Skin epidermis (tissue), 12 donors: ENCODE data around the gene BRI3BP.

Experiments
- H3K27ac ChIP-seq, 21 experiments: fragments of 200-600 bp; sonication (generic) in 11 of 21; one replicate each; pipeline ENCODE4 v1.5.0; 2020; ENCODE audit warnings: mild to moderate bottlenecking in 3 of 21, inconsistent platforms in 2 of 21, moderate library complexity in 2 of 21
- H3K4me3 ChIP-seq, 7 experiments: fragments of 200-600 bp; sonication (generic) in 2 of 7; one replicate each; pipeline ENCODE4 v1.5.0; 2020; ENCODE audit warnings: inconsistent platforms in 2 of 7, mild to moderate bottlenecking in 2 of 7, moderate library complexity in 1 of 7

Gene BRI3BP

GRCh38 chr12:124993626-124994436 lies at the start of gene BRI3BP:
Gene BRI3BP (plus strand): TSS chr12:124993645. CDS start chr12:124993791, 146 bp downstream.
- Histone ChIP-seq H3K4me3 (peak within 1 kb of the TSS; percentile 42 to 73 (median 64)), H3K27ac (peak within 1 kb of the TSS in 15 of 21 experiments; percentile 7 to 70 (median 42))

- no peak overlapping the region for H3K4me3 ChIP-seq
- no peak overlapping the region for H3K27ac ChIP-seq
Observed at GRCh38 chr12:124946447-124946793, 47.0 kb upstream of the BRI3BP start.

GRCh38 chr12:124947013-124947412 lies 46.4 kb upstream of the BRI3BP start:
- Histone ChIP-seq H3K4me3 (no peak overlapping the region), H3K27ac (no peak overlapping the region)

GRCh38 chr12:124947561-124948398 lies 45.7 kb upstream of the BRI3BP start:
- Histone ChIP-seq H3K27ac (no peak overlapping the region), H3K4me3 (no peak overlapping the region)

- Histone ChIP-seq H3K27ac (no peak overlapping the region), H3K4me3 (no peak overlapping the region)
Observed at GRCh38 chr12:124949066-124949465, 44.4 kb upstream of the BRI3BP start.

GRCh38 chr12:124949779-124950728 lies 43.4 kb upstream of the BRI3BP start:
- Histone ChIP-seq H3K27ac (no peak overlapping the region), H3K4me3 (no peak overlapping the region)

GRCh38 chr12:124952295-124952694 lies 41.1 kb upstream of the BRI3BP start:
- H3K4me3 ChIP-seq, result no peak overlapping the region
- H3K27ac ChIP-seq, result no peak overlapping the region

- no peak overlapping the region for H3K4me3 ChIP-seq
- H3K27ac ChIP-seq, result no peak overlapping the region
Observed at GRCh38 chr12:124952801-124953200, 40.6 kb upstream of the BRI3BP start.

GRCh38 chr12:124953689-124954405 lies 39.6 kb upstream of the BRI3BP start:
- Histone ChIP-seq H3K4me3 (no peak overlapping the region), H3K27ac (no peak overlapping the region)

- no peak overlapping the region for H3K27ac ChIP-seq
- no peak overlapping the region for H3K4me3 ChIP-seq
Observed at GRCh38 chr12:124954771-124955170, 38.7 kb upstream of the BRI3BP start.

GRCh38 chr12:124956571-124956970 lies 36.9 kb upstream of the BRI3BP start:
- no peak overlapping the region for H3K27ac ChIP-seq

GRCh38 chr12:124961055-124961454 lies 32.4 kb upstream of the BRI3BP start:
- Histone ChIP-seq H3K4me3 (no peak overlapping the region), H3K27ac (no peak overlapping the region)

More at GRCh38 chr12:124956571-124956970, 36.9 kb upstream of the BRI3BP start:
- H3K4me3 ChIP-seq, result no peak overlapping the region

- Histone ChIP-seq H3K4me3 (no peak overlapping the region), H3K27ac (no peak overlapping the region)
Observed at GRCh38 chr12:124963211-124963610, 30.2 kb upstream of the BRI3BP start.

GRCh38 chr12:124964251-124964650 lies 29.2 kb upstream of the BRI3BP start:
- Histone ChIP-seq H3K4me3 (no peak overlapping the region), H3K27ac (no peak overlapping the region)

GRCh38 chr12:124964836-124965462 lies 28.5 kb upstream of the BRI3BP start:
- Histone ChIP-seq H3K27ac (no peak overlapping the region), H3K4me3 (no peak overlapping the region)

GRCh38 chr12:124967016-124967739 lies 26.3 kb upstream of the BRI3BP start:
- no peak overlapping the region for H3K27ac ChIP-seq
- no peak overlapping the region for H3K4me3 ChIP-seq

- H3K4me3 ChIP-seq, result no peak overlapping the region
- H3K27ac ChIP-seq, result no peak overlapping the region
Observed at GRCh38 chr12:124968656-124969055, 24.8 kb upstream of the BRI3BP start.
